HG03103 (cell line): ENCODE measurements around the gene ALOX12B.
"Not testable (repeated sequence)": the region's sequence is repeated elsewhere in the genome, so short reads cannot be mapped to it uniquely, and the experiment has no call there.

Source experiments
- ATAC-seq: cut with Tn5 transposase; IDR thresholded peaks from one replicate; pipeline ENCODE4 v1.9.1; 2021; ENCODE audit warnings: low read depth; ENCODE audit not compliant: unreplicated experiment

ALOX12B gene

GRCh38 chr17:8068736-8069586, 18.6 kb downstream of the ALOX12B start:
- ATAC-seq = no peak

- ATAC-seq = no peak
Measured at GRCh38 chr17:8067806-8068205, 19.7 kb downstream of the ALOX12B start.

- ATAC-seq = no peak
Measured at GRCh38 chr17:8066841-8067775, 20.4 kb downstream of the ALOX12B start.

- ATAC-seq = no peak
Measured at GRCh38 chr17:8064561-8065019, 22.9 kb downstream of the ALOX12B start.

DNA sequence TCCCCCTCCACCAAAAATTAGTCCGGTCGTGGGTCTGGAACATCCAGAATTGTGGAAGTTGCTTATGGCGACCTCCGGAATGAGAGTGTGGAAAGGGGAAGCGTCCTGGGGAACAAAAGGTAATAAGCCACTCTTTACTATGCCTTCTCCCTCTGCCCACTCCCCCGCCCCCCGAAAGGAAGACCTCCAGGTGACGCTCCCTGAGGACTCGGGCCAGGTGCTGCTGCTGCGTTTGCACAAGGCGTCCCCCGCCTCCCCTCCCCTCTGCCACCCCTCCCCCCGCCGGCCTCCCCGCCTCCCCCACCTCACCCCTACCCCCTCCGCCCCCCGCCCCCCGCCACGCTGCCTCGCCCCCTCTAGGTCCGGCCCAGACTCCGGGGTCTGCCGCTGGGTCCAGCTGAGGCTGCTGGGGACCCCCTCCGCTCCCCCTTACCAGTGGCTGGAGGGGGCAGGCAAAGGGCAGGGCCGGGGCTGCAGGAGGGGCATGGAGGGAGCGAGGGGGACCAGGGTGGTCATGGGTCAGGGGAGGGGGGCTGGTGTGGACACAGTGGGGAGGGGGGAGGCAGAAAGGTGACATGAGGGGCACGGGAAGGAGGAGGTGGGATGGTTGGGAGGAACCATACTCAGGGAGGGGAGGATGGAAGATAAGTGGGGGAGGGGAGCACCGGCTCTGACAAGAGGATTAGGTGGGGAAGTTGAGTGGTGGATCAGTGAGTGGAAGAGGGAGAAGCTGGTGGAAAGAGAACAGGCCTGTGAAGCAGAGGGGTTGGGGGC, 23.6 kb downstream of the ALOX12B start:
- no peak for ATAC-seq

DNA sequence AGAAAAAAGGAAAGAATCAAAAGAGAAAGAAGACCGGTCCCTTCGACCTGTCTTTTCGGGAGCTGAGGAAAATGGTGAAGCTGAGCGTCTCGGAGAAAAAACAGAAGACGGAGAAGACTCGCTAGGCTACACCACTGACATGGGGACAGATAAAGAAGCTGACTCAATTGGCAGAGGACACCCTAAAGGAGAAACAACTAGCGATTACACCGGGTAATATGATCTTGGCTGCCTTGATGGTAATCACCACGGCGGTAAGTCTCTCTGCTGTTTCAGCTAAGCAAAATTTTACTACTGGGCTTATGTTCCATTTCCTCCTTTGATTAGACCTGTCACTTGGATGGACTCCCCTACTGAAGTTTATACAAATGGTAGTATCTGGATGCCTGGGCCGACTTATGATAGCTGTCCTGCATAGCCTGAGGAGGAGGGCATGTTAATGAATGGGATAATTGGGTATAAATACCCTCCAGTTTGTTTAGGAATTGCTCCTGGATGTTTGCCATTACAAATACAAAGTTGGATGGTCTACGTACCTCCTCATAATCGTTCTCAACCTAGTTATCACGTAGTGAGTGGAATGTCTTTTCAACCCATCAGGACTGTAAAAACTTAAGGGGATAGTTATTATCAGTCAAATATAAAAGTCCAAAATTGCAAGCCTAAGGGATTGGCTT, 24.6 kb downstream of the ALOX12B start:
- ATAC-seq = no peak

DNA sequence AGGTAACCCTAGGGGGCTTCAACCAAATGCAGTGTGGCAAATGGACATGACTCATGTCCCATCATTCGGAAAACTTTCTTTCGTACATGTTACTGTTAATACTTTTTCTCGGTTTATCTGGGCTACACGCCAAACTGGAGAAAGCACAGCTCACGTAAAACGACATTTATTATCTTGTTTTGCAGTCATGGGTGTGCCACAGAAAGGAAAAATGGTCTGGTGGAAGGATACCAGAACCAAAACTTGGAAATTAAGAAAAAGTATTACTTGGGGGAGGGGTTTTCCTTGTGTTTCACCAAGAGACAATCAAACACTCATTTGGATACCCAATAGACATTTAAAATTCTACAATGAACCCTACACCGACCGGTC, 25.1 kb downstream of the ALOX12B start:
- no peak for ATAC-seq

GRCh38 chr17:8061851-8062250, 25.7 kb downstream of the ALOX12B start:
- ATAC-seq = not testable (repeated sequence)

DNA sequence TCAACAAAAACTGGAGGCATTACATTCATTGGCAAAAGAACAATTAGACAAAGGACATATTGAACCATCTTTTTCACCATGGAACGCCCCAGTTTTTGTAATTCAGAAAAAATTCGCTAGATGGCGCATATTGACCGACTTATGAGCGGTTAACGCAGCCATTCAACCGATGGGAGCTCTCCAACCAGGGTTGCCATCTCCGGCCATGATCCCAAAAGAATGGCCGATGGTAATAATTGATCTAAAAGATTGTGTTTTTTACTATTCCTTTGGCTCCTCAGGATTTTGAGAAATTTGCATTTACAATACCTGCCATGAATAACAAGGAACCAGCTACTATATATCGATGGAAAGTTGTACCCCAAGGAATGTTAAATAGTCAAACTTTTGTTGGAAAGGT, 27.2 kb downstream of the ALOX12B start:
- ATAC-seq = no peak

GRCh38 chr17:8059131-8059530, 28.4 kb downstream of the ALOX12B start:
- ATAC-seq = no peak

GRCh38 chr17:8057691-8058114, 29.8 kb downstream of the ALOX12B start:
- ATAC-seq = no peak

- ATAC-seq = no peak
Measured at GRCh38 chr17:8056976-8057625, 30.4 kb downstream of the ALOX12B start.

GRCh38 chr17:8056232-8056975, 31.1 kb downstream of the ALOX12B start:
- ATAC-seq = no peak

GRCh38 chr17:8055851-8056231, 31.7 kb downstream of the ALOX12B start:
- ATAC-seq = no peak

- ATAC-seq = no peak
Measured at GRCh38 chr17:8053600-8053999, 33.9 kb downstream of the ALOX12B start.

DNA sequence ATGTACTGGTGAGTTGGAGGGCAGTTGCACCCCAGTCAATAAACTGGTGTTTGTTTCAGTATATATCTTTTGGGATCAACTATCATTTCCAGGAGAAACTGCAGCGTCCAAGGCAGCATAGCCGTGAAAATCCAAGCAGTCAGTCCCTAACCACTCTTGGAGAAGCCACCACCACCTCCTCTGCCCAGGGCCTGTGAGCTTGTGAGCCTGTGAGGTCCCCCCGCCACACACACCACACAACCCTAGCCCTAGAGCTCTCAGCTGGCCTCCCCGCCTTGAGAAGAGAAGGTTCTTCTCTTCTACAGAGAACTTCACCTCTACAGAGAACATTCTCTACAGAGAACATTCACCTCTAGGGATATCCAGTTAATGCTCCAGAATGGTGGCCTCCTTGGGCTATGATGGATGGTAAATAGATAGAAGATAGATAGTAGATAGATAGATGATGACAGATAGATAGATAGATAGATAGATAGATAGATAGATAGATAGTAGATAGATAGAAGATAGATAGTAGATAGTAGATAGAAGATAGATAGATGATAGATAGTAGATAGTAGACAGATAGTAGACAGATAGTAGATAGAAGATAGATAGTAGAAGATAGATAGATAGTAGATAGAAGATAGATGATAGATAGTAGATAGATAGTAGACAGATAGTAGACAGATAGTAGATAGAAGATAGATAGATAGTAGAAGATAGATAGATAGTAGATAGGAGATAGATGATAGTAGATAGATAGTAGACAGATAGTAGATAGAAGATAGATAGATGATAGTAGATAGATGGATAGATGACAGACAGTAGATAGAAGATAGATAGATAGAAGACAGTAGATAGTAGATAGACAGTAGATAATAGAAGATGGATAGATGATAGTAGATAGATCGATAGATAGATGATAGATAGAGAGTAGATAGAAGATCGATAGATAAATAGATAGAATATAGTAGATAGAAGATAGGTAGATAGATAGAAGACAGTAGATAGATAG, 35.0 kb downstream of the ALOX12B start:
- no peak for ATAC-seq

GRCh38 chr17:8051831-8052230, 35.7 kb downstream of the ALOX12B start:
- ATAC-seq = no peak

DNA sequence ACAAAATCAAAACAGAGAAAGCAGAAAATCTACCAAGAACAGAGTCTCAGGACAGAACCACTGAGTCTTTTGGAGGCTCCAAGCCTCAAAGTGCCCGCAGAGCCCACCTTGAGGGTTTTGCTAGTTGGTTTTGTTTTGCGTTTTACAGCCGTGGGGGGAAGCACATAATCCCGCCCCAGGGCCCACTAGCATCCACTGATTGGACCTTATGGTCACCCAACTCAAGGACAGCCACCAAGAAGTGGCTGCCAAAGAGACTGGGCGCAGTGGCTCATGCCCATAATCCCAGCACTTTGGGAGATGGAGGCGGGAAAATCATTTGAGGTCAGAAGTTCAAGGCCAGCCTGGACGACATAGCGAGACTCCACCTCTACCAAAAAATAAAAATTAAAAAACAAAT, 38.8 kb downstream of the ALOX12B start:
- ATAC-seq = no peak
